Measurements from ENCODE around the gene RAB3GAP2. TPM values are rescaled to one million over a fixed set of nuclear protein-coding genes. Genes with fewer than 3 reads are reported as not detected.

The RAB3GAP2 gene
- total RNA-seq, 6 experiments from 2014 or later = 13.3 to 20.4 (median 18.4) TPM

DNA sequence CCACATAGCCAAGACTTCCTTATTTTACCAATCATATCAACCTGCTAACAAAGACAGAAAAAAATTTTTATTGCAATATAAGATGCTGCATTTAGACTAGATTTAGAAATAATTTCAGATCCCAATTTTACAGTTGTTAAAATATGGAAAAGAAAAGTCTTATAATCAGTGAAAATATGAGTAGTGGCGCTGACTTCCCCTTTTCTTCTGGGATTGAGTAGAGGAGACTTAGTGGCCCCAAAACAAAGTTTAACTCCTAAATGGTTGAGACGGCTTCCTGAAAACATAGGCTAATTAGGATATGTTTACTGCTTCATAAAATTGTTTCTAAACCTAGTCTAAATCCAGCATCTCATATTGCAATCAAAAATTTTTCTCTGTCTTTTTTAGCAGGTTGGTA lies 68.4 kb downstream of the RAB3GAP2 start:
- 90% methylated on average over 2 of the region's 2 CpGs for WGBS (ENCODE audit: insufficient coverage, low coverage, low lambda C conversion rate, missing lambda C conversion rate)
- H3K4me3 ChIP-seq = no peak overlapping the region
- H3K4me1 ChIP-seq = no peaks in the 10 kb centered on the region
- H3K36me3 ChIP-seq = peaks cover 0 to 39% (median 11%) of the 10 kb centered on the region in 4 donors
- DNase-seq (no peak), ATAC-seq (no peak)
- intact Hi-C loops (cut with DNase I) = no loop called here
- H3K27ac ChIP-seq = no peak overlapping the region
- no peaks in the 10 kb centered on the region for H3K9me3 ChIP-seq
- no peak for TF ChIP-seq POLR2A (IDR thresholded peaks at IDR 0.05)
- TF ChIP-seq, protein P1, sequence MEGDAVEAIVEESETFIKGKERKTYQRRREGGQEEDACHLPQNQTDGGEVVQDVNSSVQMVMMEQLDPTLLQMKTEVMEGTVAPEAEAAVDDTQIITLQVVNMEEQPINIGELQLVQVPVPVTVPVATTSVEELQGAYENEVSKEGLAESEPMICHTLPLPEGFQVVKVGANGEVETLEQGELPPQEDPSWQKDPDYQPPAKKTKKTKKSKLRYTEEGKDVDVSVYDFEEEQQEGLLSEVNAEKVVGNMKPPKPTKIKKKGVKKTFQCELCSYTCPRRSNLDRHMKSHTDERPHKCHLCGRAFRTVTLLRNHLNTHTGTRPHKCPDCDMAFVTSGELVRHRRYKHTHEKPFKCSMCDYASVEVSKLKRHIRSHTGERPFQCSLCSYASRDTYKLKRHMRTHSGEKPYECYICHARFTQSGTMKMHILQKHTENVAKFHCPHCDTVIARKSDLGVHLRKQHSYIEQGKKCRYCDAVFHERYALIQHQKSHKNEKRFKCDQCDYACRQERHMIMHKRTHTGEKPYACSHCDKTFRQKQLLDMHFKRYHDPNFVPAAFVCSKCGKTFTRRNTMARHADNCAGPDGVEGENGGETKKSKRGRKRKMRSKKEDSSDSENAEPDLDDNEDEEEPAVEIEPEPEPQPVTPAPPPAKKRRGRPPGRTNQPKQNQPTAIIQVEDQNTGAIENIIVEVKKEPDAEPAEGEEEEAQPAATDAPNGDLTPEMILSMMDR (IDR thresholded peaks at IDR 0.05) = no peak
- no peaks in the 10 kb centered on the region for H3K27me3 ChIP-seq

DNA sequence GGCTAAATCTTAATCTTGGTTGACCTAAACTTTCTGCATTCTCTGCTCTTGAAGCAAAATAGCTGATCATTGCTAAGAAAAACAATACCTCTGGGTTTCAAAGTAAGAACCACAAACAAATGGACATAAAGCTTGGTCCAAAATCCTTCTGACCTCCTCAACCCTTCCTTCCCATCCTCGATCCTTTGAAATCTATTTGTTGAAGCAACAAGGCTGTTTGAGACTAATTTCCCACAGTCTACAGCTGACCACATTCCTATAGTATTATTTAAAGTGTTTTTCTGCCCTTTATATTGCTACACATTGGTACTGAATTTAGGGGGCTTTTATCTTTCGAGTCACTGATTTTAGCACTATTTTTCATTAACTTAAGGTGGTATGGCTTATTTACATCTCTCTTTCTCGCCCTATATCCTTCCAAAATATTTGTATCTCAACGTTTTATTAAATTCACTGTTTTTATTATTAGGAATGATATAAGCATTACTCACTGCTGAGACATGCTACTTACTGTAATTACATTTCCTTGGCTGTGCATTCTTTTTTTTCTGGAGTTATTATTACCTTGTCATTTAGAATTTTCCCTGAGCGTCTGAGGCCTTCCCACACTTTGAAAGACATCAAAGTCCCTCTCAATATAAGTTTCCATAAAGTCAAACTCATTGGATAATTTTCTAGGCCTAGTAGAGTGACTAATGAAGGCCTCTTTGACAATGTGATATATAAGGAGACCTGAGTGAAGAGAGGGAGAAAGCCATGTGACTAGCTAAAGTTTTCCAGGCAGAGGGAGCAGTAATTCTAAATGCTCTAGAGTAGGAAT lies 73.9 kb downstream of the RAB3GAP2 start:
- intact Hi-C loops (cut with DNase I) = no loop called here
- Histone ChIP-seq H3K27ac (no peak overlapping the region), H3K4me1 (no peaks in the 10 kb centered on the region), H3K36me3 (peaks cover 0 to 39% (median 5%) of the 10 kb centered on the region in 4 donors), H3K4me3 (no peak overlapping the region), H3K9me3 (no peaks in the 10 kb centered on the region), H3K27me3 (no peaks in the 10 kb centered on the region)
- DNase-seq (no peak), ATAC-seq (no peak)
- TF ChIP-seq, protein P1 (IDR thresholded peaks at IDR 0.05) = no peak
- no peak for TF ChIP-seq POLR2A (IDR thresholded peaks at IDR 0.05)
- 93% methylated on average over 5 of the region's 5 CpGs for WGBS (ENCODE audit: insufficient coverage, low coverage, low lambda C conversion rate, missing lambda C conversion rate)

DNA sequence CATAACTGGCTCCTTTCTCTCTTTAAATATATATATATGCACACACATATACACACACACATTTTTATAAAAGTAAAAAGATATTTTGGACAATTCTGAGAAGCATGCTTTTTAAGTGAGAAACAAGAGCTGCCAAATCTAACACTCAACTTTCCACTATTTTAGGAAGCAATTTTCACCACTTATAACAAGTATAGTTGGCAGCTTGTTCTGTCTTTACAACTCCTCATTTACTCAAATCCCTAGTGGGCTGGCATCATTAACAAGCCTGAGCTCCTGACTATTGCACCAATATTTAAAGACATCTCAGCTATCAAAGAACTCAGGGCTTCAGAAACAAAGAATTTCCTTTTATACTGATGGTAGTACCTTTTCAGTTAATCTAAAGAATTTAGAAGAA lies 76.6 kb downstream of the RAB3GAP2 start:
- Histone ChIP-seq H3K27me3 (no peaks in the 10 kb centered on the region), H3K9me3 (no peaks in the 10 kb centered on the region), H3K4me3 (no peak overlapping the region), H3K36me3 (peaks cover 0 to 48% (median 10%) of the 10 kb centered on the region in 4 donors), H3K27ac (no peak overlapping the region), H3K4me1 (no peaks in the 10 kb centered on the region)
- intact Hi-C loops (cut with DNase I) = no loop called here
- DNase-seq (no peak), ATAC-seq (no peak)
- TF ChIP-seq, protein P1 (IDR thresholded peaks at IDR 0.05) = no peak
- TF ChIP-seq POLR2A (IDR thresholded peaks at IDR 0.05) = no peak

GRCh38 chr1:220189750-220190347 lies 82.4 kb downstream of the RAB3GAP2 start:
- peak in 3 of 4 donors; percentile 47 to 53 (median 48) for ATAC-seq
- no peak overlapping the region for H3K27ac ChIP-seq
- peaks cover 3 to 63% (median 17%) of the 10 kb centered on the region in 4 donors for H3K36me3 ChIP-seq
- no peak overlapping the region for H3K4me3 ChIP-seq
- DNase-seq = no peak
- H3K4me1 ChIP-seq = no peaks in the 10 kb centered on the region
- TF ChIP-seq POLR2A (IDR thresholded peaks at IDR 0.05) = no peak
- TF ChIP-seq, protein P1 (IDR thresholded peaks at IDR 0.05) = peak; percentile 6 to 58 (median 56)
- intact Hi-C loops (cut with DNase I) = no loop called here
- H3K9me3 ChIP-seq = no peaks in the 10 kb centered on the region
- WGBS (ENCODE audit: insufficient coverage, low coverage, low lambda C conversion rate, missing lambda C conversion rate) = 100% methylated on average over 1 of the region's 1 CpG
- H3K27me3 ChIP-seq = no peaks in the 10 kb centered on the region

Data from right lobe of liver (tissue), 6 donors.